SU-DHL-6 (cell line): Measurements from ENCODE around the gene PCDHB13.
"Not testable (repeated sequence)": the region's sequence is repeated elsewhere in the genome, so short reads cannot be mapped to it uniquely, and the experiment has no call there.

Experiments
- H2AFZ ChIP-seq: fragments of 200-600 bp; sonication (generic); 2 replicates; pipeline ENCODE4 v1.6.1; 2014; ENCODE audit warnings: low read depth, mild to moderate bottlenecking, moderate library complexity, mixed read lengths, antibody characterized with exemption, low read length; ENCODE audit not compliant: severe bottlenecking
- H3F3A ChIP-seq: fragments of 200-600 bp; shearing (Covaris generic); 2 replicates; pipeline ENCODE4 v1.6.0; 2016; ENCODE audit warnings: antibody characterized with exemption, mild to moderate bottlenecking; ENCODE audit not compliant: insufficient read depth
- H3K27ac ChIP-seq: fragments of 200-600 bp; sonication (generic); 2 replicates; pipeline ENCODE4 v1.5.1; 2016; ENCODE audit warnings: low read depth, mild to moderate bottlenecking, low read length, moderate library complexity, mixed read lengths
- H3K27me3 ChIP-seq: fragments of 200-600 bp; sonication (generic), shearing (Covaris generic); 2 replicates; pipeline ENCODE4 v1.6.0; 2014; ENCODE audit warnings: mild to moderate bottlenecking, low read length
- H3K36me3 ChIP-seq: fragments of 200-600 bp; sonication (generic); 2 replicates; pipeline ENCODE4 v1.6.1; 2014; ENCODE audit warnings: mild to moderate bottlenecking, low read length, mixed read lengths
- H3K4me2 ChIP-seq: fragments of 300-600, 200-600 bp; shearing (Covaris generic), sonication (generic); 2 replicates; pipeline ENCODE4 v1.6.0; 2014; ENCODE audit warnings: low read length, low read depth, mild to moderate bottlenecking; ENCODE audit not compliant: poor library complexity, severe bottlenecking
- H3K4me3 ChIP-seq: fragments of 200-600 bp; sonication (generic); 2 replicates; pipeline ENCODE4 v1.5.1; 2014; ENCODE audit warnings: antibody characterized with exemption, low read length, mild to moderate bottlenecking, mixed read lengths; ENCODE audit not compliant: insufficient read depth, poor library complexity, severe bottlenecking
- H3K79me2 ChIP-seq: fragments of 200-600 bp; sonication (generic); 2 replicates; pipeline ENCODE4 v1.6.1; 2014; ENCODE audit warnings: mild to moderate bottlenecking, low read length, moderate library complexity; ENCODE audit not compliant: insufficient read depth
- H3K9ac ChIP-seq: fragments of 200-600 bp; sonication (generic); 2 replicates; pipeline ENCODE4 v1.7.0; 2014; ENCODE audit warnings: mild to moderate bottlenecking, low read length
- H3K9me2 ChIP-seq: fragments of 200-600 bp; sonication (generic); replicated peaks from 2 replicates; pipeline ENCODE4 v1.6.1; 2014; ENCODE audit warnings: low read length; ENCODE audit not compliant: insufficient read depth
- H3K9me3 ChIP-seq: fragments of 200-600 bp; sonication (generic); 2 replicates; pipeline ENCODE4 v1.6.1; 2014; ENCODE audit warnings: low read length, mixed read lengths; ENCODE audit not compliant: insufficient read depth
- H4K20me1 ChIP-seq: fragments of 200-600 bp; sonication (generic); 2 replicates; pipeline ENCODE4 v1.6.1; 2014; ENCODE audit warnings: low read depth, mild to moderate bottlenecking, antibody characterized with exemption, low read length, moderate library complexity, mixed read lengths
- CTCF ChIP-seq: fragments of 200-600 bp; sonication (generic); IDR thresholded peaks from one replicate; pipeline ENCODE4 v1.5.1; 2017; ENCODE audit warnings: antibody characterized with exemption, mild to moderate bottlenecking, low read length, moderate library complexity; ENCODE audit not compliant: insufficient read depth, poor library complexity, severe bottlenecking
- EZH2phosphoT487 ChIP-seq: fragments of 200-600 bp; sonication (generic), shearing (Covaris generic); conservative IDR thresholded peaks from 2 replicates; pipeline ENCODE4 v1.6.1; 2018; ENCODE audit warnings: mild to moderate bottlenecking, antibody characterized with exemption, low read length, moderate library complexity, mixed read lengths

The PCDHB13 gene

DNA sequence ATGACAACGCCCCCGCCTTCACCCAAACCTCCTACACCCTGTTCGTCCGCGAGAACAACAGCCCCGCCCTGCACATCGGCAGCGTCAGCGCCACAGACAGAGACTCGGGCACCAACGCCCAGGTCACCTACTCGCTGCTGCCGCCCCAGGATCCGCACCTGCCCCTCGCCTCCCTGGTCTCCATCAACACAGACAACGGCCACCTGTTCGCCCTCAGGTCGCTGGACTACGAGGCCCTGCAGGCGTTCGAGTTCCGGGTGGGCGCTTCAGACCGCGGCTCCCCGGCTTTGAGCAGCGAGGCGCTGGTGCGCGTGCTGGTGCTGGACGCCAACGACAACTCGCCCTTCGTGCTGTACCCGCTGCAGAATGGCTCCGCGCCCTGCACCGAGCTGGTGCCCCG lies 34.3 kb upstream of the PCDHB13 start:
- not testable (repeated sequence) for H3K79me2 ChIP-seq, H3K4me2 ChIP-seq, H2AFZ ChIP-seq, H3K9ac ChIP-seq, H3F3A ChIP-seq, H3K27ac ChIP-seq, H3K36me3 ChIP-seq, H3K27me3 ChIP-seq, H4K20me1 ChIP-seq, H3K9me2 ChIP-seq, H3K9me3 ChIP-seq, H3K4me3 ChIP-seq

GRCh38 chr5:141179876-141180275 lies 33.8 kb upstream of the PCDHB13 start:
- H3K27ac ChIP-seq, H3F3A ChIP-seq, H3K79me2 ChIP-seq, H4K20me1 ChIP-seq, H2AFZ ChIP-seq, H3K9me2 ChIP-seq, H3K4me2 ChIP-seq, H3K9ac ChIP-seq, H3K4me3 ChIP-seq, H3K36me3 ChIP-seq, H3K9me3 ChIP-seq, H3K27me3 ChIP-seq: not testable (repeated sequence)

GRCh38 chr5:141180313-141180712 lies 33.4 kb upstream of the PCDHB13 start:
- no peaks in the 10 kb centered on the region for H3K9me3 ChIP-seq
- H4K20me1 ChIP-seq = no peaks in the 10 kb centered on the region; the same call in 1 of the 2 replicates
- no peak overlapping the region for H3K4me2 ChIP-seq
- H3K4me3 ChIP-seq = no peak overlapping the region
- no peaks in the 10 kb centered on the region for H3F3A ChIP-seq
- no peaks in the 10 kb centered on the region for H3K79me2 ChIP-seq
- no peak overlapping the region for H2AFZ ChIP-seq
- H3K36me3 ChIP-seq = no peaks in the 10 kb centered on the region
- TF ChIP-seq EZH2phosphoT487 = no peak
- no peak for TF ChIP-seq CTCF
- no peaks in the 10 kb centered on the region for H3K9me2 ChIP-seq
- H3K9ac ChIP-seq = no peak overlapping the region
- peaks cover 3% of the 10 kb centered on the region; the same call in 1 of the 2 replicates for H3K27me3 ChIP-seq
- no peak overlapping the region for H3K27ac ChIP-seq

- H3K27me3 ChIP-seq = no peaks in the 10 kb centered on the region
- no peaks in the 10 kb centered on the region for H3F3A ChIP-seq
- no peak within 1 kb of the TSS for H3K9ac ChIP-seq
- H2AFZ ChIP-seq = no peak within 1 kb of the TSS
- H3K9me2 ChIP-seq = no peaks in the 10 kb centered on the region
- peak; percentile 62 for TF ChIP-seq CTCF
- no peak for TF ChIP-seq EZH2phosphoT487
- H3K9me3 ChIP-seq = no peaks in the 10 kb centered on the region
- no peaks in the 10 kb centered on the region for H3K79me2 ChIP-seq
- H3K27ac ChIP-seq = no peak within 1 kb of the TSS
- no peak within 1 kb of the TSS for H3K4me3 ChIP-seq
- H3K36me3 ChIP-seq = no peaks in the 10 kb centered on the region
- H4K20me1 ChIP-seq = no peaks in the 10 kb centered on the region
- no peak within 1 kb of the TSS for H3K4me2 ChIP-seq
These were observed 31.5 kb upstream of the PCDHB13 start, which contains the start of gene PCDHB16 for GRCh38 chr5:141182248-141182647. PCDHB16 (plus strand) TSS chr5:141182387; CDS start chr5:141182560, 173 bp downstream.

GRCh38 chr5:141184117-141184855 lies 29.4 kb upstream of the PCDHB13 start:
- H3F3A ChIP-seq, H4K20me1 ChIP-seq, H3K27me3 ChIP-seq, H3K9me2 ChIP-seq, H3K9ac ChIP-seq, H3K4me2 ChIP-seq, H2AFZ ChIP-seq, H3K27ac ChIP-seq, H3K79me2 ChIP-seq, H3K9me3 ChIP-seq, H3K4me3 ChIP-seq, H3K36me3 ChIP-seq: not testable (repeated sequence)
